PC-9 (cell line): ENCODE results near the gene NAT10.

Source experiments
- CTCF ChIP-seq: fragments of 200-600 bp; sonication (generic); conservative IDR thresholded peaks from 2 replicates; pipeline ENCODE4 v1.6.1; 2017; ENCODE audit warnings: mixed run types, antibody characterized with exemption, mild to moderate bottlenecking, moderate library complexity
- EZH2 ChIP-seq: fragments of 200-600 bp; sonication (generic); IDR thresholded peaks from 2 replicates; pipeline ENCODE4 v1.8.0; 2017; ENCODE audit warnings: antibody characterized with exemption, low read depth

DNA sequence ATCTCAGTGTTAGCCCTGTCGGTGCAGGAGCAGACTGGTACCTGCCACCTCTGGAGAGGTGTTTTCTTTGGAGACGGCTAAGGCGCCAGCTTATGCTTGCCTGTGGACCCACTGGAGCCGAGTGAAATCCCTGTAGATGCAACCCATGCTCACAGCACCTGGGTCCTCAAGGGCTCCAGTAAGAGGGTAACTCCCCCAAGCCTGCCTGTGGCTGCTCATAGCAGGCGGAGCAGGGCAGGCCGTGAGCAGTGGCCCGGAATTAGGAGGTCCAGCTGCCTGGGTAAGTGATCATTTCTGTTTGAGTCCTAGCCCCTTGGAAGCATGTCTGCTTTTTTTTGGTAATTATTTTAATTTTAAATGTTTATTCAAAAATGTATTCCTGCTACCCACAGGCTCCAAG lies 43.8 kb downstream of the NAT10 start:
- TF ChIP-seq CTCF (no peak), EZH2 (no peak)
